DMS 273 treated with DMSO at 0.1 percent for 48 hours (cell line): ENCODE data around the gene CCN2.

Source experiments
- DNase-seq: peaks from one replicate; lab custom pipeline; 2025; lab: John Stamatoyannopoulos, UW

CCN2 gene

DNA sequence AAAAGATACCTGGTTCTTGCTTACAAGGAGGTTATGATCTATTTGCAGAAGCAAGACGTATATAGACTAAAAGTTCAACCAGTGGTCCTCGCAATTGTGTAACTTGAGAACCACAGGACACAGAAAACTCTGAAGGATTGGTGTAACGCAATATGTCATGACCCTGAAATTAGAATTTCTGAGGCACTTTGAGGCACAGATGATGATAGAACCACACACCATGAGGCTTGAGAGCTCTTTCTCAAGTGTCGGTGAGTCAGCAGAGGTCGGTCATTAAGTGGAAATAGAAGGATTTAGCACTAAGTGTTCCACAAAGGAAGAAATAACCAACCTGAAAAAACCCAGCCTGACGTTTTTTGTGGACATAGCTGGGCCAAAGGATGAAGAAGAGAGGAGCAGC lies 15.3 kb upstream of the CCN2 start:
- no peak for DNase-seq

DNA sequence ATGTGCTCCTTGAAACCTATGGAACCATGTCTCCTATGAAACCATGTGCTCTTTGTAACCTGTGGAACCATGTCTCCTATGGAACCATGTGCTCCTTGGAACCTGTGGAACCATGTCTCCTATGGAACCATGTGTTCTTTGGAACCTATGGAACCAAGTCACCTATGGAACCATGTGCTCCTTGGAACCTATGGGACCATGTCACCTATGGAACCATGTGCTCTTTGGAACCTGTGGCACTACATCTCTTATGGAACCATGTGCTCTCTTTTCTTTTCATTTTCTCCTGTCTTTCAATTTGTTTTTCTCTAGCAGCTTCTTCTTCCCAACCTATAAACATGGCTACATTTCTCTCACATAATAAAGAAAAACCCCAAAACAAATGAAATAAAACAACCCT lies 11.9 kb upstream of the CCN2 start:
- no peak for DNase-seq

DNA sequence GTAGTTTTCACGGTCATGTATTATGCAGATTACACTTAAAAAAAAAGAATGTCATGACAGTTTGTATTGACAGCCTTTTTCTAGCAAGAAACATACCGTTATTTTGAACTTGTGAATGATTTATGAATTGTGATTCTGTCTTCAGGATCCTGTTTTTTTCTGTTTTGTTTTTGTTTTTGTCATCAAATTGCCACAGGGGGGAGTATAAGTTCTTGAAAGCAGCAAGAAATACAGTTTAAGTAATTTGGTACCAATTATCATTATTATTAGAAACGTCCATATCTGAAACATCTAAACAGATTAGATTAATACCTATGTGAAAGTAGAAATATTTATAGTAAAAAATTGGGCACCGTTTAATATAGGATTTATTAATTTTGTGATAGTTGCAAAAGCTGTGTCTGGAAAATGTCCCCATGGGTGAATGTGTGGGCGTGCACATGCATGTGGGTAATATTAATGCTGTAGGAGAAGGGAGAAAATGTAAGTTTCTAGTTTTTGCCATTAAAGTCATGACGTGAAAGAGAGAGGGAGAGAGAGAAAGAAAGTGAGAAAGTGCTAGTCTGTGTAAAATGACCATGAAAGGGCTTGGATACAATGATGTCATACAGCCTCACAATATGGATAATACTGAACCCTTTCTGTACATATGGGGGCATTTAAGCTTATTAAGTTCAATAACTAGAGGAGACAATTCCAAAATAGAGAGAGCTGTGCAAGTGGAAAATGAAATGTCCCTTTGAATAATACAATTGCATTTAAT lies 9.4 kb upstream of the CCN2 start:
- DNase-seq = no peak

DNA sequence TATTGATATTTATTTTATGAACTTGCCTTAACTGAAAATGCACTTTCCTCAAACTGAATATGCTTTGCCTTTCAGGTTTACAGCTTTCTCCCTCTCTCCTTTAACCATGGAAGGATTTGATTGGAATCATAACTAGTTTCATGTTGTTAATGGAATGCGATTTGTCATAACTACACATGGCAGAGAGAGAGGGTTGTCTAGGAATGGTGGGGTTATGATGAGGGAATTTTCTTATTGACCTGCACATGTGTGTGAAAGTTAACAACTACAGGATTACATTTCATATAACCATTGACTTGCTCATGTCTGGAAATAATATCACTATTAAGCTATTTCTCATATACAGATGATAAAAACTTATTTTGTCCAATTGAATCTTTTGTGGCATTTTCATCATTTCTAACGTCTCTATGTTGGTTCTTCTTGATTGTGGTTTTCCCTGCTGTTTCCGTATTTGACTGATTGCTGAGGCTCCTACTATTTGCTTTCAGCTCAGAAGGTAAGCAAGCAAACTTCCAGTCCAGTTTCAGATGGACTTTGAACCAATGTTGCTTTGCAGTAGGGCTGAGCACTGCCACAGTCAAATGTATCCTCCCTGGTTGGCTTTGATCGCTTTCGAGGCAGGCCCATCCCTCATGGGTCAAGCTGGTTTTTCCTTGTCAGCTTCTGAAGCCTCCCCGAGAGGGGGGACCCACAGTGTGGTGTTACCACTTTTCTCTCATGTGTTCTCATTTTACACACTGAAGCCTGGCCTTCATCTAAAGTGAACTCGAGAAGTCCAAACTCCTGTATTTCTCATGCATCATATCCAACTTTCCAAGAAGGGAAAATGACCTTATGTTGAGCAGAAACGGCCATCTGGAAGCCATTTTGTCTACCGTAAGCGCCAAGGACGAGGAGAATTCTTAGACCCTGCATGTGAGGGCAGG lies 7.6 kb upstream of the CCN2 start:
- DNase-seq = no peak

DNA sequence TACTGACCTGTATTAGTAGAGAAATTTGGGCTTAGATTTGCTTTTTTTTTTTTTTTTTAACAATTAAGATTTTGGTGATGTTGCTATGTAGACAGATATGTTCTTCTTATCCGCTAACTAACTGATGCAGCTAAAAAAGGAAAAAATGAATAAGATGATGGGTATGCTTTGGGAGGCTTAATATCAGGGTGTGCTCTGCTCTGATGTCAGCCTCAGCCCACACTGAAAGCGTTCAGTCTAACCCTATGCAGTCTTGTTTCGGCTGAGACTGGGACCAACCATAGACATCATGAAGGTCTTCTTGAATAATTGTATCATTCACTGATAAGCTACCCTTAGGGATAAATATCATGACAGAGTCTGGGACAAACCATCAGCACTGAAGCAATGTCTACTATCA lies 6.9 kb upstream of the CCN2 start:
- no peak for DNase-seq

DNA sequence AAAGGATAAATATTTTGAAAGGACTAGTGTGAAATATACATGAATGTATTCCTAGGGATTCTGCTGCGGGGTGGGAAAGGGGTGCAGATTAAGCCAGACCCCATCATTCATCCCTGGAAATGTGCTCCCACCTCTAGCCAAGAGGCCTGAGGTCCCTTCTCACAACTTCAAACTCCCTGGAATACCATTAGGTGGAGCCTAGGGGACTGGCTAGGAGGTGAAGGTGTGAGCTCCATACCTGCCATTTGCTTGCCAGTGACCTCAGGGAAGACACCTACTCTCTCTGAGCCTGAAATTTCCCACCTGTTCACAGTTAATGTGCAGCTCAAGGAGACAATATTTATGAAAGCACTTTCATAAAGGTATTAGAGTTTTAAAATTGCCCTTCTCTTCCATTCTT lies 4.7 kb upstream of the CCN2 start:
- DNase-seq = no peak

DNA sequence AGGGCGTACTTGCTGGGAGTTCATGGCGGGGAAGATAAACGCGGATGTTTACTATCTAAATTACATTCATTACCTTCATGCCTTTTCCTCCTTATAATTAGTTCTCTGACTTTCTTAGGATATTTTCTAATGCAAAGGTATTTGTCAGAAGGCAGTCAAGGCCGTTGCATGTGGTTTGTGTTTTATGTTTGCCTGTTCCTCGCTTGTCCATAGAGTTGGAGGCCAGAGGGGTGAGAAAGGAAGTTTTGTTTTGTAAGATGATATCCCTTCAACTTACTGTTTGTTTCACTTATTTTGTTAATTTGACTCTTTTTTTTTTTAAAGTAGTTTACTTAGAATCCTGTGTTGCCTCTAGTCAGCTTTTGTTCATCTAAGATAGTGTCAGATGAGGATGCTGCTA lies 4.0 kb upstream of the CCN2 start:
- no peak for DNase-seq

DNA sequence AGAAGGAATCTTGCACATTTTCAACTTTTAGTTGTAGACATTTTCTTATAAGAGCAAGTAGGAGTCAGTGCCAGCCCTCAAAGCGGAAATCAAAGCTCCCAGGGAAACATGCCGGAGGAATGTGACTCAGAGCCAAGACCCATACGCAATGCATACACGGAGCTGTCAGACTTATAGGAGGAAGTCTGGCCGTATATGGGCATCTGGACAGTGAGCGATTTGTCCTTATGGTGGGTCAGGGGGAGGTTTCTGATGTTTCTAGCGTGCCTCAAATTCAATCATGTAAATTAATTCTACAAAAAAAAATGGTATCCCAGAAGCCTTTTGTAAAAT lies 3.6 kb upstream of the CCN2 start:
- no peak for DNase-seq

DNA sequence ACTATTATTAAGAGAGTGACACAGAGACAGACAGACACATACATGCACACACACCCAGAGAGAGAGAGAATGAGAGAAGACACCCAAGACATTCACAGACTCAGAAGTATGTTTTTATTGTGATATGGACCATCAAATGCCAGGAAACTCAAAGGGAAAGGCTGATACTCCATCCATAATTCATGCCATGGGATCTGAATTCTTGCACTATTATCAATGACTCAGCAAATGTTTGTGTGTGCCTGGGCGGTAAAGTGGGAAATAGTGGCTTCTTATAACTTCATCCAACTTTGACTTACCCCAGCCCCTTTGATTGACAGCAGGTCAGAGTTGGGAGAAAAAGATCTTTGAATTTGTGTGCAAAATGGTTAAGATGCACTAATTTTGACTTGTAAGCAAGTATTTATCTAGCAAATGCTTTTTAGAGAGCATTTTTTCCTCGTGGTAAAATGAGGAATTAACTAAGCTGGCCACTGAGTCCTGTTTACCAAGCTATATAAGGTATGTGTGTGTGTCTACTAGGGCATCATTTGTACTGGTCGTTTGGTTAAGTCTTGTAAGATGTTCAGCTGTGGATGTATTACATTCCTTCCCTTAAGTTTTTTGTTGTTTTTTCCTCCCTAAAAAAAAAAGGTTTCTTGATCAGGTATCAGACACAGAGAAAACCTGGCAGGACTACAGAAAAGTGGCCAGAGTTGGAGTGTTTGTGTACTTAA lies 3.0 kb upstream of the CCN2 start:
- DNase-seq = no peak

DNA sequence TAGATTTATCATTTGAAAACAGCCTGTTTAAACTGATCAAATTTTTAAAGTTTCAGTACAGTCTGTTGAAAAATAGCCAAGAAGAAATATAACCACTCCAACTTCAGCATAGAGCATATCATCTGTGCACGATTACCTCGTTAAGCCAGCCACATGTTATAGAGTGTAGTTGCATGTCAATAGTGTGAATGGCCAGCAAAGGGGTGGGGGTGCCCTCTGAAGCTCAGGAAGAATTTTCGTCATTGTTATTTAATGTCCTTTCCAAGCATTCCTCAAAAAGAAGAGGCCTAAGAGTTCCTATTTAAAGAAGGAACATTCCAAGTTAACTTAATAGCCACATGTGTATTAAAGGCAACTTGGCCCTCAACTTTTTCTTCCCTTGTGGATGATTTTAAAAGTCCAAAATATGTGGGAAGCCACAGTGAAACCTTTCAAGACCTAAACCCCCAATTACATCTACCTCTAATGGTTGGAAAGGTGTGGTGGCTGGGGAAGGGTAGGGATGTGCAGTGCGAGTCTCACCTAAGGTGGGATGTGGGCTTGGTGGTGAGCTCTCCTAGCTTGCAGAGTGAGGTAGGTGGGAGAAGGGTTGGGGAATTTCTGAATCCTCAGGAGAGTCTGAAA lies 1.8 kb upstream of the CCN2 start:
- no peak for DNase-seq

DNA sequence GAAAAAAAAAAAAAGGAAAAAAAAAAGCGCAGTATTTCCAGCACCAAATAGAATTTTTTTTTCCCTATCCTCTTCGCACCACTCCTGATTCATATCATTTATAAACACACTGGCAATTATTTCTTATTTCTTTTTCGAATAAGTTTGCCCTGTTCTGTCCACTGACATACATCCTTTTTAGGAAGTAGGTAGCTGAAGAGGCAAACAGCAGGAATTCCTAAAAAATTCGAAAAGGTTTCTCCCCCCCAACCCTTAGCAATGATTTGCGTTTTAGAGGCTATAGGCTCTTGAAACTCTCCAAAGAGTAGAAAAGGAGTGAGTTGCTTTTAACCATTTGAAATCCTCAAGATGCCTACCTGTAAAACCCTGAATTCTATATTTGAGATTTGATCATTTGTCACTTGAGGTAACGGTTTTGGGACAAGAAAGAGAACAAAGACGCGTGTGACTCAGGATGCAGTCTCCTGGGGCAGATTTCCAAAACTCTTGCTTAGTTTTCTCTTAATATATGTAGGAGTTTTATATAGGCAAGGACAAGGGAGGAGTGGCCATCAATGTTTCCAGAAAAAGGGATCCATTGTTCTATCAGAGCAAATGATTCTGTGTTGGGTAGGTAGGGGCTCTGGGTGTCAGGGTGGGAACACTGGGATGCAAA lies 531 bp upstream of the CCN2 start:
- no peak for DNase-seq

DNA sequence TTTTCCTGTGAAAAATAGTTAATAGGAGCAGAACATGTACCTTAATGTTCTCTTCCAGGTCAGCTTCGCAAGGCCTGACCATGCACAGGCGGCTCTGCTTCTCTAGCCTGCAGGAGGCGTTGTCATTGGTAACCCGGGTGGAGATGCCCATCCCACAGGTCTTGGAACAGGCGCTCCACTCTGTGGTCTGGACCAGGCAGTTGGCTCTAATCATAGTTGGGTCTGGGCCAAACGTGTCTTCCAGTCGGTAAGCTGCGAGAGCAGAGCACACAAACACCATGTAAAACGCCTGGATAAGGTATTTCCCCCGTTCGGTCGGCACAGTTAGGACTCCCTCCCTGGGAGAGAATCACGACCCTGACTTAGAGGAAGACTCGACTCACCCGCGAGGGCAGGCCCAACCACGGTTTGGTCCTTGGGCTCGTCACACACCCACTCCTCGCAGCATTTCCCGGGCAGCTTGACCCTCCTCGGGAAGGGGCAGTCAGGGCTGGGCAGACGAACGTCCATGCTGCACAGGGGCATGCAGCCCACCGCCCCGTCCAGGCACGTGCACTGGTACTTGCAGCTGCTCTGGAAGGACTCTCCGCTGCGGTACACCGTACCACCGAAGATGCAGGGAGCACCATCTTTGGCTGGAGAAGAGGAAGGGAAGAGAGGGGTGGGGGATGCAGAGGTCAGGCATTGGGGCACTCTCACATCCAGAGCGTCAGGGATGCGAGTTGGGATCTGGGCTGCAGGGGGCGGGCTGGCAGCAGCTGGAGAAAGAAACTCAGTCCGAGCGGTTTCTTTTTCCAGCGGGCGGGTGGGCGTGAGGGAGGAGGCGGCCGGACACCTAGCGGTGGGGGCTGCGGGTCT lies 1.0 kb downstream of the CCN2 start:
- DNase-seq = peak; percentile 51

DNA sequence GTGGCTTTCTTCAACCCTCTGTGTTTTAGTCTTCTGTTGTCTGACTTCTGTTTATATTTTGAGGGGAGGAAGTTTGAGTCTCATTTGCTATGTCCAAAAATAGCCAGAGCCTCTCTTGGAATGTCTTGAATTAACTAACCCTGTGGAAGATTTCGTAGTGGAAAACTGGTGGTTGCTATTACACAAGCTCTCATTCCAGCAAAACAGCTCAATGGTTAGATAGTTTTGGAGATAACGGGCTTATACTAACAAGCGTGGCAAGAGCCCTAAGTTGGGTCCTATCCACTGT lies 1.6 kb downstream of the CCN2 start:
- DNase-seq = no peak

DNA sequence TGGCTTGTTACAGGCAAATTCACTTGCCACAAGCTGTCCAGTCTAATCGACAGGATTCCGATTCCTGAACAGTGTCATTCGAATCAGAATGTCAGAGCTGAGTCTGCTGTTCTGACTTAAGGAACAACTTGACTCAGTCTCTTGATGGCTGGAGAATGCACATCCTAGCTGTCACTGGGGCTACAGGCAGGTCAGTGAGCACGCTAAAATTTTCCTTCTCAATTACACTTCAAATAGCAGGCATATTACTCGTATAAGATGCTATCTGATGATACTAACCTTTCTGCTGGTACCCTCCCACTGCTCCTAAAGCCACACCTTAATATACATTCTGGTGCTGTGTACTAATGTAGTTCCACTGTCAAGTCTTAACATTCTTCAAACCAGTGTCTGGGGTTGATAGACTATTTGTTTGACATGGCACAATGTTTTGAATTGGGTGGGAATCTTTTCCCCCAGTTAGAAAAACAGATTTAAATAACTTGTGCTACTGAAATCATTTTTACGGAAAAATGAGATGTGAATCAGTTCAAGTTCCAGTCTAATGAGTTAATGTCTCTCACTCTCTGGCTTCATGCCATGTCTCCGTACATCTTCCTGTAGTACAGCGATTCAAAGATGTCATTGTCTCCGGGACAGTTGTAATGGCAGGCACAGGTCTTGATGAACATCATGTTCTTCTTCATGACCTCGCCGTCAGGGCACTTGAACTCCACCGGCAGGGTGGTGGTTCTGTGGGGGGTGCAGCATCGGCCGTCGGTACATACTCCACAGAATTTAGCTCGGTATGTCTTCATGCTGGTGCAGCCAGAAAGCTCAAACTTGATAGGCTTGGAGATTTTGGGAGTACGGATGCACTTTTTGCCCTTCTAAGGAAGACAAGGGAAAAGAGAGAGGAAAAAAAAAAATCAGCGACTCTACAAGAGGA lies 2.2 kb downstream of the CCN2 start:
- DNase-seq = no peak

DNA sequence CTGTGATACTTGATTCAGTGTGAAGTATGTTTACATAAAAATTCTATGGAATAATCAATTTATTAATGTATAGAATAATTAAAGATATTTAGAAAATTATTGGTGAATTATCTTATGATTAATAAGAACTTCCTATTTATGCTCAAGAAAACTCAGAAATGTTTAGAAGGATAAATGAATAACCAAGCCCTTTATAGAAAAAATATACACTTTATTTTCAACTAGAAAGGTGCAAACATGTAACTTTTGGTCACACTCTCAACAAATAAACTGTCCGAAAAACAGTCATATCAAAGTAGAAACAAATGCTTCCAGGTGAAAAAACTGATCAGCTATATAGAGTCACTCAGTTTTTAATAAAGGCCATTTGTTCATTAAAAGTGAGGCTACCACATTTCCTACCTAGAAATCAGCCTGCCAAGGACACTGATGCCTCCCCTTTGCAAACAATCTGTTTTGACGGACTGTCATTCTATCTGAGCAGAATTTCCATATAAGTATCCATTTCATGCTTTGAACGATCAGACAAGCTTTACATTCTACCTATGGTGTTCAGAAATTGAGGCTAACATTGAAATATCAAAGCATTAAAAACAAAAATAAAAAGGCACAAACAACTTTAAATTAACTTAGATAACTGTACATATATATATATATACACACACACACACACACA lies 3.0 kb downstream of the CCN2 start:
- DNase-seq = no peak

DNA sequence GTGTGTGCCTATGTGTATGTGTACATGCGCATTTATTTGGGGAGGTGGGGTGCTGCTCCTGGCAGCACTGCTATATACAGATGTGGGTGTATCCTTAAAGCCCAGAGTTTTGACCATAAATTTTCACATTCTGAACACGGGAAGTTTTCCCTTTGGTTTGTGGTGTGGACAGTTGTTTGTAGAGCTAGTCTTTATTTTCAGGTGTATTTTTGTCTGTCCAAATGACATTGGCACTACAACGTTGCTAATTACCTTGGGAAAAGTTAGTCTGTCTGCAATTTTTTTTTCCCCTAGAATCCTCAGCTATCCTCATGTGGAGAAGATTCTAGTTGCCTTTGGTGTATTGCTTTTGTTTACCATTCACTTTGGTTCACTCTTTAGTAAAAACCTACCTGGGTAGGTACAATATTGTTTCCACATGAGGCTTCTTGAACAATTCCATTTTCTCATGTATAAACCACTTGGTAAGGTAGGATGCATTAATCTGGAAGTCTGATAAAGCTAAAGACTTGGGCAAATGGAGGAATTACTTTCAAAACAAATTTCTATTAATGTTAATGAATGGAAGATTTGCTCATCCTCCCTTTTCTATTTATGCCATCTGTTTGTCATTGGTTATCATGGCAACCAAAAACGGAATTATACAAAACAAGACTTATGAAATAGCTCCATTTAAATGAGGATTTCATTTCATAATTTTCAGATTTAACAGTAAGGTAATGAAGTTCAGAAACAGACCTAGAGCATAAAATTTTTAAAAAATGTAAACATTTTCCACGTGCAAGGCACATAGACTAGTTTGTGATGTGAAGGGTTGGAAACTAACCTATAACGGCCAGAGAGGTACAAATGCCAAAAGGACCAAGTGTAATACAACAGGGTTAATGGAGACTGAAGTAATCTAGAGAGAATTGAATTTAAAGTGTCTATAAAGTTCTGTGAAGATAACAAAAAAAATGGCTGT lies 3.9 kb downstream of the CCN2 start:
- DNase-seq = no peak

DNA sequence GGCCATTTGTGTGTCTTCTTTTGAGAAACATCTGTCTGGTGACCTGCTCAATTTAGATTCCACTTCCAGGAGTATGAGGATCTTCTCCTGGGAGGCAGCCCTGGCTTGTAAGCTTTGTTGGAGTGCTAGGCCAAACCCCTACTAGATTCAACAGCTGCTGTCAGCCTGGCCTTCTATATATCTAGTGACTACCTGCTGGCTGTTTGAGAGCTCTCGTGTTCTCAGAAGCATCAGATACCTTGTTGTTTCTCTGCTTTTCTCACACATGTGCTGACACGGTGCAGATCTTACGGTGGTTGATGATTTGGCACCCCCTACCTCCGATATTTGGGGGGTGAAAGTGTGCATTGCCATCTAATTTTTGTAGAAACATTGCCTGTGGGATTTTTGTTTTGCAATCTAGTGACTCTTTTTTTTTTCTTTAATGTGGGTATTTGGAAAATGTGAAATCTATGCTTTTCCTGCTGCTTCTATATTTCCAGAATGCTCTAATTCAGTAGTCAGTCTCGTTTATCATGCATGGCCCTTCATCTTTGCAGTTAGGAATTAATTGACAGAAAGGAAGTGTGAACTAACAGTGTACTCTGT lies 4.7 kb downstream of the CCN2 start:
- no peak for DNase-seq

DNA sequence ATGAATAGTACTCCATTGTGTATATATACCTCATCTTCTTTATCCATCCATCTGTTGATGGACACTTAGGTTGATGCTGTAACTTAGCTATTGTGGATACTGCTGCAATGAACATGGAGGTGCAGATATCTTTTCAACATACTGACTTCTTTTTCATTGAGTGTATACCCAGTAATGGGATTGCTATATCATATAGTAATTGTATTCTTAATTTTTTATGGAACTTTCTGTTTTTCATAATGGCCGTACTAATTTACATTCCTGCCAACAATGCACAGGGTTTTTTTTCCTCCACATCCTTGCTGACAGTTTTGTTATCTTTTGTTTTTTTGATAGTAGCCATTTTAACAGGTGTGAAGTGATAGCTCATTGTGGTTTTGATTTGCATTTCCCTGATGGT lies 5.2 kb downstream of the CCN2 start:
- DNase-seq = no peak
